WTC11 (cell line): ENCODE measurements around the gene SLC39A6.

ENCODE experiments used
- AR ChIP-seq: fragments of 250-450 bp; sonication (Bioruptor Pico); IDR thresholded peaks from 2 replicates; pipeline ENCODE4 v1.9.0; 2021; ENCODE audit warnings: mild to moderate bottlenecking
- CTCF ChIP-seq: fragments of 200-600 bp; IDR thresholded peaks from 2 replicates; pipeline ENCODE4 v1.8.0; 2022; ENCODE audit warnings: antibody characterized with exemption
- NR1H2 ChIP-seq: sonication (generic); formaldehyde crosslinking; IDR thresholded peaks from 2 replicates; pipeline ENCODE4 v1.9.0; 2021; ENCODE audit warnings: mild to moderate bottlenecking, moderate library complexity, missing genetic modification reagents
- ZNF138 ChIP-seq: sonication (generic); formaldehyde crosslinking; conservative IDR thresholded peaks from 2 replicates; pipeline ENCODE4 v1.8.1; 2022; ENCODE audit warnings: mild to moderate bottlenecking, moderate library complexity, missing genetic modification reagents
- TF ChIP-seq, protein P1 (sequence below): fragments of 250-450 bp; sonication (Bioruptor Pico); IDR thresholded peaks from 2 replicates; pipeline ENCODE4 v1.9.0; 2021; ENCODE audit warnings: moderate library complexity, mild to moderate bottlenecking, inconsistent platforms, borderline replicate concordance

GRCh38 chr18:36130883-36131653 lies 1.9 kb upstream of the SLC39A6 start:
- TF ChIP-seq CTCF (no peak), AR (no peak), ZNF138 (CRISPR knock-in tag) (no peak), NR1H2 (CRISPR knock-in tag) (no peak)
- TF ChIP-seq, protein P1, sequence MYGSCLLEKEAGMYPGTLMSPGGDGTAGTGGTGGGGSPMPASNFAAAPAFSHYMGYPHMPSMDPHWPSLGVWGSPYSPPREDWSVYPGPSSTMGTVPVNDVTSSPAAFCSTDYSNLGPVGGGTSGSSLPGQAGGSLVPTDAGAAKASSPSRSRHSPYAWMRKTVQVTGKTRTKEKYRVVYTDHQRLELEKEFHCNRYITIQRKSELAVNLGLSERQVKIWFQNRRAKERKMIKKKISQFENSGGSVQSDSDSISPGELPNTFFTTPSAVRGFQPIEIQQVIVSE (CRISPR knock-in tag) = no peak
